GM18870 (cell line): ENCODE data around the gene SLC7A6.

Source experiments
- ATAC-seq: cut with Tn5 transposase; IDR thresholded peaks from one replicate; pipeline ENCODE4 v1.9.1; 2021; ENCODE audit warnings: moderate library complexity; ENCODE audit not compliant: unreplicated experiment

Gene SLC7A6

GRCh38 chr16:68234188-68235107 is 29.9 kb upstream of the SLC7A6 start:
- no peak for ATAC-seq

DNA sequence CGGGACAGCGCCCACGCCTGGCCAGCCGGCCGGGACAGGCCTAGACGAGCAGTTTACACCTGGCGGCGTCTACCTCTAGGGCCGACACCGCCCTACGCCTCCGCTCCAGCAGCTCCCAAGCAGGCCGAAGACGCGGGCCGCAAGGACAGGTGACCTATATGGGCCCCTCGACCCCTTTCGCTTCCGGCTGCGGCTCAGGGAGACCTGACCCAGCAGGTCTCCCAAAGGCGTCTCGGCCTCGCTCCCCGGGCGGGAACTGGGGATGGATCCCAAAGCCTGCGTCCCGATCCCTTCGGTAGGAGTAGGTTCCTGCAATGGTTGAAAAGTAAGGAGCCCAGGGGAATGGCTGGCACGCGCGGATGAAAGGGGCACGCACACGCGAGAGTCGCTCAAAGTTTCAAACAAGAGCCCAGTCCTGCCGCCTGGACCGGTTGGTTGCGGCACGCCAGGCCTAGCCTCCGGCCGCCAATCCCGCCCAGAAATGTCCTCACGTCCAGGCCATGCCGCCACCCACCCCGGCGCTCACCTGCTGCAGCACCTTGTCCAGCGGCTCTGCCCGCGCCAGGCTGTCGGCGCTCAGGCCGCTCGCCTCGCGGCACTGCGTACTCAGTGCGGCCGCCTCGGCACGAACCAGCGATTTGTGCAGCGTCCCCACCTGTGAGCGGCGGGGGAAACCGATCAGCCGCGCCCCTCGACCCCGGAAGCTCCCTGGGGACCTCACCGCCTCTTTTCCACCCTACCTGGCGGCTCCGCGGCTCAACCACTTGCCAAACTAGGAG is 29.0 kb upstream of the SLC7A6 start:
- ATAC-seq = no peak

DNA sequence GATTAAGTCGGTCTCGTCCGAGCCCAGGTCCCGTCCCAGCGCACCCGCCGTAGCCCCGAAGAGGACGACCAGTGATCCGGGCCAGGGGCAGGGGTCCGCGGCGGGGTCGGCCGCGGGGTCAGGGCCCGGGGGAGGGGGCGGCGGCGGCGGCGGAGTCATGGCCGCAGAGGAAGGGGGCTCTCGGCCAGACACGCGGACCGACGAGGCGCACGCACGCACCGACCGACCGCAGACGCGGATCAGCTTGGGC is 28.5 kb upstream of the SLC7A6 start, which contains the start of gene ESRP2:
Gene ESRP2, minus strand, starts transcription at position 241 of the 250 bp plus-strand sequence. Its CDS starts 82 bp downstream, at position 159.
- no peak for ATAC-seq

GRCh38 chr16:68236137-68236825 is 28.0 kb upstream of the SLC7A6 start:
- ATAC-seq = no peak

- no peak for ATAC-seq
Observed at GRCh38 chr16:68236826-68237242, 27.5 kb upstream of the SLC7A6 start.

DNA sequence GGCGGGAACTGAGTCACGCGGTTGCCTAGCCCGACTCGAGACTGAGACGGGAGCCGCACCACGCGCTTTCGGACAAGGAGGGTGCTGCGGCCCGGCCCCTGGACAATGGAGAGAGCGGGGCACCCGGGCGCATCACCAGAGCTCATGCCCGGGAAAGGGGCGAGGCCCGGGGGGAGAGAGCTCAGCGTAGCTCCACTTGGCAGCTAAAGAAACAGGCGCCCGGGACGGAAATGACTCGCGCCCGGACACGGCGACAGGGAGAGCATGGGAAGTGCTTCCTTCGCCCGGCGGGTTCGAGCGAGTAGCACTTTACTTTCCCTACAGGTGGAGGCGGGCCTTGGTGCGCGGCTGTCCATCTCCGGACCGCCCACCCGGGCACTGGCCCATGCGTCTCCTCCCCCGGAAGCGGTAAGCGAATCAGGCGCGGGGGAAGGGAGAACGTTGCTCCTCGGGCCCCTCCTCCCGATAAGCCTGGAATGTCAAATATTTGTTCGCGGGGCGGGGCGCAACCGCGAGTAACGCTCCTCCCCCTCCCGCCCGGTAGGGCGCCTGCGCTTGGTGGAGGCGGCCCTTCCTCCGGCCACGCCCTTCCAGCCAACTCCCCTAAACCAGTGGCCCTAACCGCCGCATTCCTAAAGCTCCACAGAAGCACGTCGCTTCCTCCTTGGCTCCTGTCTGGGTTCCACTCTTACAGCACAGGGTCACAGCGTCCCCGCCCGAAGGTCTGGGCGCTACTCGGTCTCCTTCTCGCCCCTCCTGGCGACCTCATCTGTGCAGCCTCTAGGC is 26.9 kb upstream of the SLC7A6 start:
- ATAC-seq = peak; percentile 87

- no peak for ATAC-seq
Observed at GRCh38 chr16:68238029-68238345, 26.3 kb upstream of the SLC7A6 start.

DNA sequence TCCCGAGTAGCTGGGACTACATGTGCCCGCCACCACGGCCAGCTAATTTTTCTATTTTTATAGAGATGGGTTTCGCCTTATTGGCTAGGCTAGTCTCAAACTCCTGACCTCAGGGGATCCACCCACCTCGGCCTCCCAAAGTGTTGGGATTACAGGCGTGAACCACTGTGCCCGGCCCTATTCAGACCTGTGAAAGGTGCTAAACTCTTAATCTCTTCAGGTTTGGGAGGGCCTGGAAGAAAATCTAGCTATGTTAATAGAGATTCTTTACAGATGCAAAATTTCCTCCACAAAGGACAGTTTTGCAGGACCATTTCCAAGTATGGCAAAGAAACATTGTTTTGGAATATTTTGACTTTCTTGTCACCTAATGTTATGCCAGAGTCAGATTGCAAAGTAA is 22.2 kb upstream of the SLC7A6 start:
- ATAC-seq = no peak

GRCh38 chr16:68242926-68243858 is 21.1 kb upstream of the SLC7A6 start:
- ATAC-seq = no peak

DNA sequence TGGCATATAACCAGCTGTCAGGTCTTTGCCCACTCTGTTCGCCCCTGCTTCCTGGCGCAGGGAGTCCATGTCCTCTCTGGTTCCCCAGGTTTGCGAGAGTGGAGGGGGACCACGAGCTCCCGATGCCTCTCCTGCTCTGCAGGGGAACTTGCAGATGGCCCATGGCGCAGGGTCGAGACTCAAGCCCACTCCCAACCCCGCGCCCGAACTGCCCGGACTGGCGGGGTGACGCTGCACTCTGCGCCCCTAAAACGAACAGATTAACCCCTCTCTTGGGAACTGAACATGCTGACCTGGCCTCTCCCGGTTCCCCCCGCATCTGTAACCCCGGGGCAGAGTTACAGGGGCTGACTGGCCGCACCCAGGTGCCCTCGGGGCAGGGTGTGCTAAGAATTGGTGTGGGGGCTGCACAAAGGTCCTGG is 19.8 kb upstream of the SLC7A6 start:
- no peak for ATAC-seq

GRCh38 chr16:68244903-68245853 is 19.1 kb upstream of the SLC7A6 start, which contains the start of gene PLA2G15:
Gene PLA2G15 (plus strand): TSS chr16:68245373. CDS start chr16:68245427, 54 bp downstream.
- ATAC-seq = peak; percentile 64

DNA sequence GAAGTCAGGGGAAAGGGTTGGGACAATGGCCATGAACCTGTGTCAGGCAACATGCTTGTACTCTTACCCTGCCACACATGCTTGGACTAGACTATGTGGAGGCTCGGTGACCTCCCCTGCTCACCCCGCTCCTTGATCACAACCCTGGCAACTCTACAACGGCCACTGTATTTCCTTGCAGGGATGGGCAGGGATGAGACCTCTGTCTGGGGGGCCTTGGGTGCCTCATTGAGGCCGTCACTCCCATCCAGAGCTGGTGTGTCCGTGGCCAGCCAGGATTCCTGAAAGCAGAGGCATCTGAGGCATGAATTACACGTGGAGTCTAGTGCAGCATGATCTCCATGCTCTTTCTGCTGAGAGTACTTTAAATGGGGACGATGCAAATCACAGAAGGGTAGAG is 18.2 kb upstream of the SLC7A6 start:
- ATAC-seq = no peak

DNA sequence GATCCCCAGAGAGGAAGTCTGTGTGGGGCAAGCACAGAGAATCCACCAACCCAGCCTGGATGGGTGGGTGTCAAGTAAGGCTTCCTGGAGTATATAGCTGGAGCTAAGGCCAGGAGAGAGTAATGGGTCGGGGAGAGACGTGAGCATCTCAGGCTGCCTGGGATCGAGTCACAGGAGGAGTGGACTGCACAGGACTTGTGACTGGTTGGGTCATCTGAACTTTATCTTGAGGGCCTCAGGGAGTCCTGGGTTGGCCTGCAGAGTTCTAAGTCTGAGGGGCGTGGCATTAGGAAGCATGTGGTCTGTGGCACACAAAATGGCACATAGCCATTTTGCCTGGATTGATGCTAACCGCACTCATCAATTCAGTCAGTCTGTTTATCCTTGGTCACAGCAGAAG is 17.7 kb upstream of the SLC7A6 start:
- ATAC-seq = no peak

DNA sequence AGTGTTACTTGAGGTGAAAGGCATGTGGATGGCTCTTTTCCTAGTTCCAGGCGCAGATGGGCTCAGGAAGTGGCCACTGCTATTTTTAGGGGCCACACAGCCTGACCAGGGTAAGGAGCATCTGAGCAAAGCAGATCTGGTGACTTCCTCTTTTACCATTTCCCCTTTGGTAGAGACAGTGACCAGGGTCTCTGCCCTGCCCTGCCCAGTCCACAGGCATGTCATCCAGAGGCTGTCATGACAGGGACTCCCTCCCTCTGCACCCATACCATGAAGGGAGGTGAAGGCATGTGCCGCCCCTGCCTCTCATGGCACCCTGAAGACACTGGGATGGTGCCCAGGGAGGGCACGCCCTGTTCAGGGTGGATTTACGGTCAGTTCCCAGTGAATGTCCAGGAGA is 16.9 kb upstream of the SLC7A6 start:
- no peak for ATAC-seq

GRCh38 chr16:68247932-68248331 is 16.4 kb upstream of the SLC7A6 start:
- ATAC-seq = no peak

DNA sequence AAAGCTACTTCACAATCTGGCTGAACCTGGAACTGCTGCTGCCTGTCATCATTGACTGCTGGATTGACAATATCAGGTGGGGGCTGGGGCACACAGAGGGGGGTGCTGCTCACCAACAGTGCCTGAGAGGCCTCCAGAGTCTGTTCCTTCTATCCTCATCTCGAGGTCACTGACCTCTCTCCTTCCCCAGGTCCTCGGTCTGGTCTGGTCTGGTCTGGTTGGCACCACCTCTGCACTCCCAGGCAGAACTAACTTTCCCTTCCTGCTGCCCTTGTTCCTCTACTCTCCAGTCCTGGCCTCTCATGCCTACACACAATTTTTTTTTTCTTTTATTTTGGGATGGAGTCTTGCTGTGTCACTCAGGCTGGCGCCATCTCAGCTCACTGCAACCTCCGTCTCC is 15.0 kb upstream of the SLC7A6 start:
- ATAC-seq = no peak

DNA sequence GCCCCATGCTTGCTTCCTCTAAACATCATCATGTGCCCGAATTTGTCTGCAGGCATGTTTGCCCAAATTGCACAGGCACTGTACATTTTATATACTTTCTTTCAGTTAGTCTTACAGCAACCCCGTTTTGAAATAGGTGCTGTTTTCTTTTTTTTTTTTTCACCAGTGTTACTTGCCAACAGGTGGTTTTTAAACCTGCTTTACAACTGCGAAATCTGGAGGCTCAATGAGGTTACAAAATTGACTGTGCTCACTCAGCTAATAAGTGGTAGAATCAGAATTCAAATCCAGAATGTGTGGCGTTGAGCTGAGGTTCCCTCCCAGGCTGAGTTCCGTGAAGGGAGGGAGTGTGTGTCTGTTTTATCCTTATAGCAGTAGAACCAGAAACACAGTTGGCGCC is 13.4 kb upstream of the SLC7A6 start:
- no peak for ATAC-seq

DNA sequence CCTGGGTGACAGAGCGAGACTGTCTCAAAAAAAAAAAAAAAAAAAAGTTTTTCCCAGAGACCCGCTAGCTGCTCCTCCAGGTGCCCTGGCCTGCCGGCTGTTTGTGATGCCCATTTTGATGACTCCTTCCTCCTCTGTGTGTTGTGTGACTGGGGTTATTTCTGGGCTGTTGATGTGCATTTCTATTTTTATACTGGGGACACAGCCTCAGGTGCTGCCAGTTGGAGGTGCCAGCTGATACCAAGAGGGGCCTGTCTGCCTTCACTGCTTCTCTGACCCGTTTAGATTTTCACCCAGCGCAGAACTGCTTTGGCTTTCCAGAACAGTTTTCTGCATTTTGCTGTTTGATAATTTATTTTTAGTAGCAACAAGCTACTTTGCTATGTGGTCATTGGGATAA is 12.5 kb upstream of the SLC7A6 start:
- no peak for ATAC-seq

GRCh38 chr16:68252383-68252782 is 11.9 kb upstream of the SLC7A6 start:
- ATAC-seq = no peak
